ENCODE results near the gene EPHB2. TPM values are rescaled to one million over a fixed set of nuclear protein-coding genes. Genes with fewer than 3 reads are reported as not detected.
"Not testable (repeated sequence)": the region's sequence is repeated elsewhere in the genome, so short reads cannot be mapped to it uniquely, and the experiment has no call there.

The EPHB2 gene
- total RNA-seq, 2 donors from 2014 or later = not detected

DNA sequence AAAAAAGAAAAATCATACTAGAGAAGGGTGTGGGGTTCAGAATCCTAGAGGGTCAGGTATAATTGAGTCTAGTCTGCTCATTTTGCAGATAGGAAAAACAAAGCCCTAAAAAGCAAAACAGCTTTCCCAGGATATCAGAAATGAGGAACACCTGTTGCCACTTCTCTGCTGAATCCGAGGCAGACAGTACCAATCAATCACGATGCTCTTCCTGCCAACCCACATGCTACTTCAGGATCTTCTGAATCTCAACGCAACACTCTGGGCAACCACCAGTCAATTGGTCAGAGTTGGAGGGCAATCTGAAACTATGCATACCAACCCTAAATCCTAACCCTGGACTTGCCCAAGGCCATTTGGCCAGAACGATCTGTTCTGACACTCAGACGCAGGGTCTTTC lies 128.3 kb downstream of the EPHB2 start:
- H3K9me3 Mint-ChIP-seq = no peaks in the 10 kb centered on the region
- no peak overlapping the region for H3K27ac Mint-ChIP-seq
- no peak for ATAC-seq
- DNase-seq (ENCODE audit: low spot score in 2 of 2) = no peak
- H3K36me3 Mint-ChIP-seq = no peaks in the 10 kb centered on the region

DNA sequence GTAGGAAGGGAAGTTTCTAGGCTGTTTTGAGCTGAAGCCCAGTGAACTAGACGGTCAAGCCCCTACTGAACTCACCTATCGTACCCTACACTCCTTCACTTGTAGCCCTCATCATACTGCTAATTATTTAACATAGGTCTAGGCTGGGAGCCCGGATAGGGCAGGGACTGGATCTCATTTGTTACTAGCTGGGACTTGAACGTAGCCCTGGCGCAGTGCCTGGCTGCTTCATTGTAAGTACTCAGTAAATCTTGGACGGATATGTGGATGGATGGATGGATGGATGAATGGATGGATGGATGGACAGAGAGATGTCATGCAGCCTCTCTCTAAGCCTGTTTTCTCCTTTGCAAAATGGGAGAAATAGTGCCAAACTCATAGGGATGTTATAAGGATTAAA lies 129.2 kb downstream of the EPHB2 start:
- no peak overlapping the region for H3K27ac Mint-ChIP-seq
- no peak for ATAC-seq
- DNase-seq (ENCODE audit: low spot score in 2 of 2) = no peak
- H3K36me3 Mint-ChIP-seq = no peaks in the 10 kb centered on the region
- no peaks in the 10 kb centered on the region for H3K9me3 Mint-ChIP-seq

DNA sequence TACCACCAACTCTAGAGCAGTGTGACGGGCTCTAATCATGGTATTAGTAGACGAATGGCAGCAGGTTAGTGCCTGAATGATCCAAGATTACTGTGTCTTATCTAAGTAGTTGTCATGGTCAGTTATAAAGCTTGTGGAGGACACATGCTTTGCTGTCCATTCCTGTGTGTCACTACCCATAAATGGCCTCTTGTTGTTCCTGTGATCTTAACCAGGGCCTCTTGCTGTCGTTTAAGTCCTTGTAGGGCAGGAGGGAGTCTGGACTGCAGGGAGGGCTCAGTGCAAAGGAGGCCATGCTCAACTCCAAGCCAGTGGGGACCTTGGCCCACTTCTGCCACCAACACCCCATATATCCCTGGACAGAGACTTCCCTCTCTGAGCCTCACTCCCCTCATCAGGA lies 130.5 kb downstream of the EPHB2 start:
- H3K36me3 Mint-ChIP-seq = no peaks in the 10 kb centered on the region
- ATAC-seq (no peak), DNase-seq (ENCODE audit: low spot score in 2 of 2) (no peak)
- no peak overlapping the region for H3K27ac Mint-ChIP-seq
- H3K9me3 Mint-ChIP-seq = no peaks in the 10 kb centered on the region

DNA sequence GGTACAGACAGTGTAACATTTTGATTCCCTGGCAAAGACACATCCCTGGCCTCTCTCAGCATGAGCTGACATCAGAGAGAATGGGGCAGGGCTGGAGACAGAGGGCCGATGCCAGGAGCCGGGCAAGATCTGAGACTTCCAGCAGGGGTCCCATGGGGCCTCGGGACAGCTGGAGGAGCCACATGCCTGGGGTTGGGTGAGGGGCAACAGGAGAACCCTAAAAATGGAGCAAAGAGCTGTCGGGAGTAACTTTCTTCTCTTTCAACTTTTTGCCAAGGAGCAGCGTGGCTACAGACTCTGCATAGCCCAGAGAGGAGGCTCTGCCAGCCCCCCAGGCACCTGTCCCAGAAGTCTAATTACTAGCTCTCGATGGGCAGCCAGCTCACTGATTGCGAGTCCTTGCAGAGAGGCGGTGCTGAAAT lies 131.2 kb downstream of the EPHB2 start:
- no peak for DNase-seq (ENCODE audit: low spot score in 2 of 2)
- no peak for ATAC-seq
- Mint-ChIP-seq H3K9me3 (no peaks in the 10 kb centered on the region), H3K36me3 (no peaks in the 10 kb centered on the region), H3K27ac (no peak overlapping the region)

DNA sequence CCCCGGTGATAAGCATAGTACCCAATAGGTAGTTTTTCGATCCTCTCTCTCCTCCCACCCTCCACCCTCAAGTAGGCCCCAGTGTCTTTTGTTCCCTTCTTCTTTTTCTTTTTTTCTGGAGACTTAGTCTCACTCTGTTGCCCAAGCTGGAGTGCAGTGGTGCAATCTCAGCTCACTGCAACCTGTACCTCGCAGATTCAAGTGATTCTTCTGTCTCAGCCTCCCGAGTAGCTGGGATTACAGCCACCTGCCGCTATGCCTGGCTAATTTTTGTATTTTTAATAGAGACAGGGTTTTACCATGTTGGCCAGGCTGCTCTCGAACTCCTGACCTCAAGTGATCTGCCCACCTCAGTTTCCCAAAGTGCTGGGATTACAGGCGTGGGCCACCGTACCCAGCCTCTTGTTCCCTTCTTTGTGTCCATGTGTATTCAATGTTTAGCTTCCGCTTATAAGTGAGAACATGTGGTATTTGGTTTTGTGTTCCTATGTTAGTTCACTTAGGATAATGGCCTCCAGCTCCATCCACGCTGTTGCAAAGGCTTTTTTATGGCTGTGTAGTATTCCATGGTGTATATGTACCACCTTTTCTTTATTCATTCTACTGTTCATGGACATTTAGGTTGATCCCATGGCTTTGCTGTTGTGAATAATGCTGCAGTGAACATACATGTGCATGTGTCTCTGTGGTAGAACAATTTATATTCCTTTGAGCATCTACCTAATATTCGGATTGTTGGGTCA lies 133.0 kb downstream of the EPHB2 start:
- H3K27ac Mint-ChIP-seq; ATAC-seq; DNase-seq (ENCODE audit: low spot score in 2 of 2); H3K36me3 Mint-ChIP-seq; H3K9me3 Mint-ChIP-seq: not testable (repeated sequence)

DNA sequence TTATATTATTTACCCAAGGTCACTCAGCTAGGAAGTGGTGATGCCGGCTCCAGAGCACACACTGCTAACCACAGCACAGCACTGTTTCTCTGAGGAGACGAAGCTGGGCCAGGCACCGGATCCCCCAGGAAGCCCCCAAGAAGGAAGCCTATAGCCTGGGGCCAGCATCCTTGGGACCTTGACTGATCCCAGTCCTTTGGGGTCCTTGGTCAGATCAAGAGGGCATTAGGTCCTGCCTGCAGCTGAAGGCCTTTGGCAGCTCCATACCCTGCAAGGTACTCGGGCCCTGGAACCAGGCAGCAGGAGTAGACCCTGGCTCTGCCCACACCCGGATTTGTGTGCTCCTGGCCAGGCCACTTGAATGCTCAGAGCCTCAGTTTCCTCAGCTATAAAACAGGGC lies 134.0 kb downstream of the EPHB2 start:
- no peak for DNase-seq (ENCODE audit: low spot score in 2 of 2)
- Mint-ChIP-seq H3K9me3 (no peaks in the 10 kb centered on the region), H3K27ac (no peak overlapping the region), H3K36me3 (no peaks in the 10 kb centered on the region)
- no peak for ATAC-seq

DNA sequence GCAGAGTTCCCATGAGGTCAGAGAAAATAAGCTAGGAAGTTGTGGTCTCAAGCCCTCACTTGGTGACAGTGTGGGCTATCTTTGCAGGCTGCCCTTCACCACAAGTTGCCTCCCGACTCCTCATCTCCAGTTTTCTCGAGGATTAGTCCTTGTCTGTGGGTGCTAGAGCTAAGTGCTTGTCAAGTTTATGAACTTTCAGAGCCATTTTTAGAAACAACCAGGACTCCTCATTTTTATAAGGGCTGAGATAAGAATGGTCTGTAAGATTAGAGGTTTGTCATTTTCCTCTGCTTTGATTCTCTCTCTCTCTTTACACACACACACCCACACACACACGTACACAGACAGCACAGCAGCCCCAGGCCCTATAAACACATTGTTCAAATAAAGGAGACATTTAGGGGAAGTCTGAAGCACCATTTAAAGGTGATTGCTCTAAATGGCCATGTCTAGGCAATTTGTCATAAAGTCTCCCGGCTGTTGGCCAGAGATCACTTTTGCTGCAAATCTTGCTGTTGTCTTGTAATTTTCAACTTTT lies 134.8 kb downstream of the EPHB2 start:
- no peak for DNase-seq (ENCODE audit: low spot score in 2 of 2)
- Mint-ChIP-seq H3K36me3 (no peaks in the 10 kb centered on the region), H3K9me3 (no peaks in the 10 kb centered on the region), H3K27ac (peak overlapping the region in 1 of 2 donors; percentile 78)
- no peak for ATAC-seq

DNA sequence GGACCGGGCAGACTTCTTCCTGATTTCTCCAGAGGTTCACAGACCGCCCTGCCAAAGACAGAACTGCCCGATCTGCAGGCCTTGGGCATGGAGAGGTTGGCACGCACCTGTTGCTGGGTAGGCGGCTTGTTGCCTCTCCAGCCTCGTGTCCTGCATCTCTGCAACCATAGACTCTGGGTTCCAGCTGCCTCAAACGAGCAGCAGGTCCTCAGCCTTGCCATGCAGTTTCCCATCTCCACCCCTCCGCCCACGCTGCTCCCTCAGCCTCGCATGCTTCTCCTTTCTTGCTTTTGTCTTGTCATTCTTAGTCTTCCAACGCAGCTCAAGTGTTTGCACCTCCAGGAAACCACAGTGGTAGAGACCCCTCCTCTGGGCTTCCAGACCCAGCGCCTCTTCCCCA lies 135.8 kb downstream of the EPHB2 start:
- H3K27ac Mint-ChIP-seq = no peak overlapping the region
- no peak for DNase-seq (ENCODE audit: low spot score in 2 of 2)
- ATAC-seq = no peak
- H3K9me3 Mint-ChIP-seq = no peaks in the 10 kb centered on the region
- no peaks in the 10 kb centered on the region for H3K36me3 Mint-ChIP-seq

DNA sequence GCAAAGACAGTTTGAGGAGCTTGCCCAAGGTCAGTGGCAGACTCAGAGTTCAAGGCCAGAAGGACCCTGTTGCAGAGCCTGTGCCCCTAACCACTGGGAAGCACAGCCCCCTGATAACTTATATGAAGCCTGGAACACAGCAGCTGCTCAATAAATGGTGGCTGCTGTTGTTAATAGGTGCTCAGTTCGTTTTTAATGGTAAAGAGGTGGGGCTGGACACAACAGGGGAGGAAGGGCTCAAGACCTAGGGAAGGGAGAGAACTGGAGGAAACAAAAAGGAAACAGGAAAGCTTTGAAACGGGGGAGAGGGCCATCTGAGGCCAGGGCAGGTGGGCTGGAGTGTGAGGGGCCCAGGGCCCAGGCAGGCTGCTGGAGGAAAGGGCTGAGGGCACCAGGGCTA lies 136.6 kb downstream of the EPHB2 start:
- no peak for DNase-seq (ENCODE audit: low spot score in 2 of 2)
- Mint-ChIP-seq H3K27ac (no peak overlapping the region), H3K9me3 (no peaks in the 10 kb centered on the region), H3K36me3 (no peaks in the 10 kb centered on the region)
- ATAC-seq = no peak

DNA sequence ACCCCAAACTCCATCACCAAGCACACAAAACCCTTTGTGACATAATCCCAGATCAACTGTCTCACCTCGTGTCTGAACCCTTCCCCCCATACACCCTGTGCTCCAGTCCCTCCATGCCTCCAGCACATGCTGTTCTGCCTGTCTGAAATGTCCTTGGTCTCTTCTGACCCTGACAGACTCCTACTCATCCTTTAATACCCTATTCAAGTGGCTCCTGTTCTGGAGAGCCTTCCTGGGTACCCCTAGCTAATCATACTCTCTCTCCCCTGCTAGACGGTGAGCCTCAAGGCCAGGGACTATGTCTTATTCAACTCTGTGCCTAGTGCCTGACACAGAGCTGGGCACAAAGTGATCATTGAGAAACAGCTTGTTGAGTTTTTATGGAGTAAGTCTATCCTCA lies 137.1 kb downstream of the EPHB2 start:
- ATAC-seq (no peak), DNase-seq (ENCODE audit: low spot score in 2 of 2) (no peak)
- Mint-ChIP-seq H3K36me3 (no peaks in the 10 kb centered on the region), H3K9me3 (no peaks in the 10 kb centered on the region), H3K27ac (no peak overlapping the region)

DNA sequence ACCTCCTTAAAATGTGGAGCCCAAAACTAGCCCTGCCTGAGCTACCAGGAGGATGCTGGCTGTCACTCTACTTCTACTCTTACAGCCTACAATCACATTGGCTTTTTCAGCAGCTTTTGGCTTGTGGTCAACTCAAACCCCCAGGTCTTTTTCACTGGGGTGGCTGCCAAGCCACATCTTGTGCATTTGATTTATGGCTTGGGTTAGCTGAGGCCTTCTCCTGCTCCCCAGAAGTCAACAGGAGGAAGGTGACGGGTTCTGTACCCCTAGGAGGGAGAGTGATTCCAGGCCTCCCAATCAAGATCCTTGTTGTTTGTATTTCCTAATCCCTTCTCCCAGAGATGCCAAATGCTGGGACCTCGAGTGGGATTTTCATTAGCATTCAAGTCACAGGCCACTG lies 137.8 kb downstream of the EPHB2 start:
- ATAC-seq = no peak

DNA sequence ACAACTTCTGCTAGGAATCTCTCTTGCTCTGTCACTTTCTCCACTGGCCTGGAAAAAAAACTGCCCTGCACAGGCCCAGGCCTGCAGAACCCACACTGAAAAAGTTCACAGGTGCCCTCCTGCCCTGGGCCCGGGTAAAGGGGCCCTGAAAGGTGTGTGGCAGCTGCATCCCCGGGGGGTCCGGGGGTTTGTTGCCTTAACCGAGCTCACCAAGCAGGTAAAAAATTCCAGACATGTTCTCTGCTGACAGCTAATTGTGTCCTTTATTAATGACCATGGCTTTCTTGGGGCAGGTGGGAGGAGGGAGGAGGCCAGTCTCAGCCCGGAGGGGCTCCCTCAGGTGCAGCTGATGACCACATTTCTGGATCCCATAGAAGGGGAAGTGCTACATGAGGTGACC lies 139.1 kb downstream of the EPHB2 start:
- no peak overlapping the region for H3K27ac Mint-ChIP-seq
- H3K9me3 Mint-ChIP-seq = no peaks in the 10 kb centered on the region
- H3K36me3 Mint-ChIP-seq = no peaks in the 10 kb centered on the region
- DNase-seq (ENCODE audit: low spot score in 2 of 2) (no peak), ATAC-seq (no peak)

More for the DNA sequence above, 137.8 kb downstream of the EPHB2 start:
- Mint-ChIP-seq H3K27ac (no peak overlapping the region), H3K9me3 (no peaks in the 10 kb centered on the region), H3K36me3 (no peaks in the 10 kb centered on the region)
- DNase-seq (ENCODE audit: low spot score in 2 of 2) = no peak

DNA sequence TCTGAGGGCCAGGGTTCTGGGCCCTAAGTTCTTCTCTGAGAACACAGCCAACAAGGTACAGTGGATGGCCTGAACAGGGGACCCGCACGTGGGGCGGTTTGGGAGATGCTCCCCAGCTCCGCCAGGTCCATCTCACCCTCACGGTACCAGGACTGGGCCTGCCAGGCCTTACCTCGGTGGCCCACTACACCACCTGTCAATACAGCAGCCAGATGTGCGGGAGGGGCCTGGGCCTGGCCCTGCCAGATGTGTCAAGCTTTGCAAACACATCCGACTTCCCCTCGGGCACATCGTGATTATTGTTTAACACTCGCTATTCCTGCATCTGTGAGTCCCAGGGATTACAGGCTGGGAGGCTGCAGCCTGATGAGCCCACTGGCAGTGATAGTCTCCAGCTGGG lies 139.6 kb downstream of the EPHB2 start:
- H3K27ac Mint-ChIP-seq = no peak overlapping the region
- DNase-seq (ENCODE audit: low spot score in 2 of 2) (no peak), ATAC-seq (no peak)
- H3K9me3 Mint-ChIP-seq = no peaks in the 10 kb centered on the region
- no peaks in the 10 kb centered on the region for H3K36me3 Mint-ChIP-seq

DNA sequence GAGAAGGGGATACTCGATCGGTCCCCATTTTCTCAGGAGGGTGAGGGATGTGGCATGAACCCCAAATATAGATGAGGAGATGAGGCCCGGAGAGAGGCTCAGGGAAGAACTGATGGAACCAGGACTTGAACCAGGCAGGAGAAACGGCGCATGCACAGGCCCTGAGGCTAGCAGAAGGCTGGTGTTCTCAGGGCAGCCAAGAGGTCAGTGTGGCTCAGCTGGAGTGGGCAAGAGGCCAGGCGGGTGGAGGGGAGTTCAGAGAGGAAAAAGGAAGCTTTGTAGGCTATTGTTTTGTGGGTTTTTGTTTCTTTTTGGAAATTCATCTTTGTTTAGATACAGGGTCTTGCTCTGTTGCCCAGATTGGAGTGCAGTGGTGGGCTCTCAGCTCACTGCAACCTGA lies 140.0 kb downstream of the EPHB2 start:
- Mint-ChIP-seq H3K27ac (no peak overlapping the region), H3K9me3 (no peaks in the 10 kb centered on the region), H3K36me3 (no peaks in the 10 kb centered on the region)
- DNase-seq (ENCODE audit: low spot score in 2 of 2) (no peak), ATAC-seq (no peak)

DNA sequence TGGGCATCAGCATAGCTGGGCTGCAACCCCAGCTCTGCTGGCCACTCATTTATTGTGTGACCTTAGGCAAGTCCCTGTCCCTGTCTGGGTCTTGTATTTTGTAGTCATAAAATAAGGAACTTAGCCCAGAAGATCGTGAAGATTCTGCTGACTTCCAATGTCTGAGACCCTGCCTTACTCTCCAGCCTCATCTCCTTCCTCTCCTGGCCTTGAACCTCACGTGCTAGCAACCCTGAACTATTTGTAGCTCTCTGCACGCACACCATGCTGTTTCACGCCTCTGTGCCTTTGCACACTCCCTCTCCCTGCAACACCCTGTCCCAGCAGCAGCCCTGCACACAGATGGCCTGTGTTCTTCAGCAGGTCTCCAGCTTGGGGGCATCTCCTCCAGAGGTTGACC lies 140.9 kb downstream of the EPHB2 start:
- peak overlapping the region in 1 of 2 donors; percentile 92 for H3K27ac Mint-ChIP-seq
- DNase-seq (ENCODE audit: low spot score in 2 of 2) (no peak), ATAC-seq (no peak)
- no peaks in the 10 kb centered on the region for H3K36me3 Mint-ChIP-seq
- H3K9me3 Mint-ChIP-seq = no peaks in the 10 kb centered on the region

DNA sequence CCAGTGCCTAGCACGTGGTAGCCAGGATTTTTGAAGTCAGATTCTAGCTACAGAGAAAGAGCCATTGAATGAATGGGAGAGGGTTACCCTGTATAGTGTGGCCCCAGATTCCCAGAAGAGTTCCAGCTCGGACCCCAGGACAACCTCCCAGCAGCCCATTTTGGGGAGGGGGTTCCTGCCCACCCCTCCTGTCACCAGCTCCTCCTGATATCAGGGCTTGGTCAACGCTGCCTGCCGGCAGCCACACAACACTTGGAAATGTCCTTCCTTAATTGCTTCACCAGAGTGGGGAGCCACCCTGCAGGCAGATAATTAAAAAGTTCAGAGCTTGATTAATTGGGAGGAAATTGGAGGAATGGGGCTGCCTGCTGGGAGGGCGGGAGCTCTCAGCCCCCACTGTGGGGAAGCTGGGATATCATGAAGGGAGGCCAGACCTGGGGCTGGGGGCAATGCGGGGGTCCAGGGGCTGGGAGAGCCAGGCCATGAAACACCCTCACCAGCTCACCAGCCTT lies 141.6 kb downstream of the EPHB2 start:
- DNase-seq (ENCODE audit: low spot score in 2 of 2) = no peak
- Mint-ChIP-seq H3K27ac (no peak overlapping the region), H3K9me3 (no peaks in the 10 kb centered on the region), H3K36me3 (no peaks in the 10 kb centered on the region)
- ATAC-seq = no peak

DNA sequence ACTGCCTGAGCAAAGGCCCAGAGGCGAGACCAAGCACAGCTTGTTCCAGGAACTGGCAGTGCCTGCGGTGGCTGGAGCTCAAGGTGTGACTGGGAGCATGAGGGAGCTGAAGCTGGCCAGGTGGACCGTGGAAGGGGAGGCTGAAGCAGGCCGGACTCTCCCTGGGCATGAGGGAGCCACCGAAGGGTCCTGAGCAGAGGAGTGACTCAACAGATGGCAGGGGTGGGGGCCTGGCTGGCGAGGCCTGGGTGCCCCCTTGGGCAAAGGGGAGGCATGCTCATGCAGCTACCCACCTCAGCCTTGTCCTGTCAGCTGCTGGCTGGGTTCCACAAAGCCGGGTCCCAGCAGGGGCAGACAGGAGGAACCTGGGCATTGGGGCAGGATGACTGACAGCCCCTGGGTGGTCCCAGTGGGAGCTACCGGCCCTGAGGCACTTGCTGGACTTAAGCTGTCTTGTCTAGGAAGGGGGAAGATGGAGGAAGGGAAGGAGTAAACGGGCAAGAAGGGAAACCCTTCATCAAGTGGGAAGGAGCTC lies 143.1 kb downstream of the EPHB2 start:
- DNase-seq (ENCODE audit: low spot score in 2 of 2) (no peak), ATAC-seq (no peak)
- Mint-ChIP-seq H3K27ac (no peak overlapping the region), H3K9me3 (no peaks in the 10 kb centered on the region), H3K36me3 (no peaks in the 10 kb centered on the region)

Measured in activated naive CD4-positive, alpha-beta T cell treated with anti-CD3 and anti-CD28 coated beads, Interleukin-2, amount 50 U/mL, for 72 hours (primary cell).